Activated CD8-positive, alpha-beta T cell treated with anti-CD3 and anti-CD28 coated beads for 36 hours (primary cell): ENCODE measurements around the gene ANKMY1. TPM values are rescaled to one million over a fixed set of nuclear protein-coding genes. Genes with fewer than 3 reads are reported as not detected.

Experiments used
- ATAC-seq: fragments of 200-7000 bp; cut with Tn5 transposase; one replicate; pipeline ENCODE4 v1.10.0; 2021; ENCODE audit warnings: mild to moderate bottlenecking, moderate library complexity
- CTCF ChIA-PET: fragments of 350-600 bp; sonication (Branson Sonifier 250); formaldehyde crosslinking; loops from one replicate; lab custom pipeline; 2021; ENCODE audit warnings: antibody characterized with exemption; lab: Charles Lee
- POLR2A ChIA-PET: fragments of 350-600 bp; sonication (Branson Sonifier 250); formaldehyde crosslinking; loops from one replicate; lab custom pipeline; 2021; ENCODE audit warnings: antibody characterized with exemption; lab: Charles Lee
- DNase-seq: peaks from one replicate; pipeline ENCODE4 v3.0.0-alpha.2; 2020
- H3K27ac Mint-ChIP-seq: one replicate; pipeline ENCODE4 v1.8.0; 2021; ENCODE audit warnings: mild to moderate bottlenecking, mixed read lengths
- H3K27me3 Mint-ChIP-seq: one replicate; pipeline ENCODE4 v1.8.0; 2021; ENCODE audit warnings: mixed read lengths
- H3K36me3 Mint-ChIP-seq: one replicate; pipeline ENCODE4 v1.8.0; 2021; ENCODE audit warnings: low read depth, mixed read lengths
- H3K4me1 Mint-ChIP-seq: one replicate; pipeline ENCODE4 v1.8.0; 2021; ENCODE audit warnings: low read depth, mixed read lengths
- H3K4me3 Mint-ChIP-seq: one replicate; pipeline ENCODE4 v1.8.0; 2021; ENCODE audit warnings: mild to moderate bottlenecking, moderate library complexity, mixed read lengths
- H3K9me3 Mint-ChIP-seq: one replicate; pipeline ENCODE4 v1.8.0; 2021; ENCODE audit warnings: mixed read lengths
- CTCF ChIP-seq: fragments of 200-600 bp; IDR thresholded peaks from one replicate; pipeline ENCODE4 v1.8.0; 2022; ENCODE audit warnings: antibody characterized with exemption, mild to moderate bottlenecking
- intact Hi-C: fragments of 100-400 bp; cut with micrococcal nuclease; formaldehyde crosslinking; loops from one replicate; pipeline ENCODE4 v1.10.0; 2022
- total RNA-seq, 2 experiments: library from RNA; stranded (reverse); gene quantifications; one replicate each; pipeline ENCODE4 v1.2.3, GENCODE V29; 2021

The ANKMY1 gene
- total RNA-seq, 2 experiments from 2014 or later, result 14.5 to 18.6 TPM

GRCh38 chr2:240505910-240506309, 51.9 kb downstream of the ANKMY1 start:
- H3K4me3 Mint-ChIP-seq, result no peak overlapping the region

GRCh38 chr2:240503848-240504247, 53.9 kb downstream of the ANKMY1 start:
- ATAC-seq, result no peak
- peaks cover 3% of the 10 kb centered on the region for H3K36me3 Mint-ChIP-seq
- intact Hi-C loops, result no loop called here
- H3K4me3 Mint-ChIP-seq, result no peak overlapping the region
- H3K9me3 Mint-ChIP-seq, result no peaks in the 10 kb centered on the region
- no peak for DNase-seq
- no peak overlapping the region for H3K27ac Mint-ChIP-seq
- ChIA-PET CTCF (interaction anchor here (1.2 kb wide), 1 partner anchor 10 kb away, joined by 3 read pairs; no protein-coding TSS in a partner anchor), POLR2A (no interaction called here)
- H3K4me1 Mint-ChIP-seq, result no peaks in the 10 kb centered on the region
- TF ChIP-seq CTCF, result no peak
- H3K27me3 Mint-ChIP-seq, result no peaks in the 10 kb centered on the region

More at GRCh38 chr2:240505910-240506309, 51.9 kb downstream of the ANKMY1 start:
- POLR2A ChIA-PET, result no interaction called here
- no peak overlapping the region for H3K27ac Mint-ChIP-seq
- no peaks in the 10 kb centered on the region for H3K9me3 Mint-ChIP-seq
- intact Hi-C loops, result no loop called here
- no peak for DNase-seq
- H3K4me1 Mint-ChIP-seq, result no peaks in the 10 kb centered on the region
- no peak for ATAC-seq
- no peaks in the 10 kb centered on the region for H3K36me3 Mint-ChIP-seq
- TF ChIP-seq CTCF, result no peak
- CTCF ChIA-PET, result no interaction called here
- H3K27me3 Mint-ChIP-seq, result no peaks in the 10 kb centered on the region

GRCh38 chr2:240503375-240503774, 54.4 kb downstream of the ANKMY1 start:
- Mint-ChIP-seq H3K27ac (no peak overlapping the region), H3K36me3 (peaks cover 7% of the 10 kb centered on the region), H3K4me1 (no peaks in the 10 kb centered on the region), H3K27me3 (no peaks in the 10 kb centered on the region), H3K9me3 (no peaks in the 10 kb centered on the region), H3K4me3 (no peak overlapping the region)
- intact Hi-C loops, result no loop called here
- POLR2A ChIA-PET, result no interaction called here
- ATAC-seq (no peak), DNase-seq (no peak)
- TF ChIP-seq CTCF, result no peak
- CTCF ChIA-PET, result interaction anchor here (1.2 kb wide), 1 partner anchor 11 kb away, joined by 3 read pairs; no protein-coding TSS in a partner anchor

GRCh38 chr2:240502430-240503121, 55.2 kb downstream of the ANKMY1 start:
- H3K4me3 Mint-ChIP-seq, result no peak overlapping the region
- DNase-seq (no peak), ATAC-seq (no peak)
- no peaks in the 10 kb centered on the region for H3K9me3 Mint-ChIP-seq
- ChIA-PET CTCF (interaction anchor here (1.2 kb wide), 1 partner anchor 12 kb away, joined by 3 read pairs; no protein-coding TSS in a partner anchor), POLR2A (no interaction called here)
- TF ChIP-seq CTCF, result no peak
- peaks cover 11% of the 10 kb centered on the region for H3K36me3 Mint-ChIP-seq
- intact Hi-C loops, result no loop called here
- H3K27me3 Mint-ChIP-seq, result no peaks in the 10 kb centered on the region
- H3K4me1 Mint-ChIP-seq, result no peaks in the 10 kb centered on the region
- no peak overlapping the region for H3K27ac Mint-ChIP-seq

- Mint-ChIP-seq H3K27me3 (no peaks in the 10 kb centered on the region), H3K4me1 (no peaks in the 10 kb centered on the region), H3K36me3 (peaks cover 16% of the 10 kb centered on the region), H3K4me3 (no peak overlapping the region), H3K9me3 (no peaks in the 10 kb centered on the region), H3K27ac (no peak overlapping the region)
- ChIA-PET CTCF (no interaction called here), POLR2A (no interaction called here)
- TF ChIP-seq CTCF, result no peak
- DNase-seq, result no peak
- no peak for ATAC-seq
- intact Hi-C loops, result no loop called here
Measured at GRCh38 chr2:240502059-240502429, 55.7 kb downstream of the ANKMY1 start.
